GM21723 (cell line): ENCODE data around the gene ETF1.
A peak's percentile ranks its signal among the peaks of the same experiment; 100 is the strongest.

ENCODE experiments used
- ATAC-seq: cut with Tn5 transposase; IDR thresholded peaks from one replicate; pipeline ENCODE4 v1.9.1; 2021; ENCODE audit warnings: mild to moderate bottlenecking, moderate library complexity; ENCODE audit not compliant: unreplicated experiment

Gene ETF1

GRCh38 chr5:138542956-138543729, at the start of gene ETF1:
Gene ETF1, minus strand, starts transcription at chr5:138543236. Its CDS starts 318 bp downstream, at chr5:138542918.
- ATAC-seq, result peak; percentile 91

GRCh38 chr5:138588013-138588788, 45.2 kb upstream of the ETF1 start:
- no peak for ATAC-seq

- no peak for ATAC-seq
These were observed 42.1 kb upstream of the ETF1 start for GRCh38 chr5:138585157-138585556.

- ATAC-seq, result no peak
These were observed 41.1 kb upstream of the ETF1 start for GRCh38 chr5:138583984-138584637.

- no peak for ATAC-seq
These were observed 39.9 kb upstream of the ETF1 start for GRCh38 chr5:138582959-138583358.

- ATAC-seq, result no peak
These were observed 37.7 kb upstream of the ETF1 start for GRCh38 chr5:138580777-138581176.

- ATAC-seq, result no peak
These were observed 37.0 kb upstream of the ETF1 start for GRCh38 chr5:138580001-138580400.

- no peak for ATAC-seq
These were observed 36.5 kb upstream of the ETF1 start for GRCh38 chr5:138579517-138579863.

- ATAC-seq, result no peak
These were observed 34.4 kb upstream of the ETF1 start for GRCh38 chr5:138577452-138577851.

- ATAC-seq, result peak; percentile 86
These were observed 32.4 kb upstream of the ETF1 start, which contains the start of gene HSPA9 for GRCh38 chr5:138575194-138576015. Gene HSPA9, minus strand, starts transcription at chr5:138575401. Its CDS starts 83 bp downstream, at chr5:138575318.

GRCh38 chr5:138574744-138575193, 31.7 kb upstream of the ETF1 start:
- no peak for ATAC-seq

- no peak for ATAC-seq
These were observed 31.1 kb upstream of the ETF1 start for GRCh38 chr5:138573949-138574670.

GRCh38 chr5:138573223-138573622, 30.2 kb upstream of the ETF1 start:
- ATAC-seq, result no peak

- ATAC-seq, result no peak
These were observed 27.8 kb upstream of the ETF1 start for GRCh38 chr5:138570871-138571270.

GRCh38 chr5:138569782-138570181, 26.7 kb upstream of the ETF1 start:
- ATAC-seq, result no peak

- ATAC-seq, result no peak
These were observed 25.2 kb upstream of the ETF1 start for GRCh38 chr5:138568061-138568824.

- no peak for ATAC-seq
These were observed 23.8 kb upstream of the ETF1 start for GRCh38 chr5:138566792-138567191.

- ATAC-seq, result no peak
These were observed 22.2 kb upstream of the ETF1 start for GRCh38 chr5:138565100-138565821.

- no peak for ATAC-seq
These were observed 21.2 kb upstream of the ETF1 start for GRCh38 chr5:138564242-138564641.
